HEK293 (cell line): ENCODE measurements around the gene ZMYM3.

ENCODE experiments used
- CTCF ChIA-PET: fragments of 350-600 bp; formaldehyde crosslinking; extraction: SDS; loops from one replicate; lab custom pipeline; 2021; ENCODE audit warnings: antibody characterized with exemption; lab: Yijun Ruan, JAX
- POLR2A ChIA-PET: fragments of 300-600 bp; formaldehyde crosslinking; extraction: SDS; loops from one replicate; lab custom pipeline; 2020; ENCODE audit warnings: antibody characterized with exemption, inconsistent platforms; lab: Yijun Ruan, JAX
- H3K27ac ChIP-seq: fragments of 200-500 bp; sonication (Bioruptor generic); 2 replicates; pipeline ENCODE4 v1.5.1; 2014; ENCODE audit warnings: low read depth, low read length, control low read depth, inconsistent platforms; ENCODE audit errors: extremely low read depth
- H3K36me3 ChIP-seq, 2 experiments: fragments of 200-500 bp in 1 of 2; sonication (Bioruptor generic) in 1 of 2; 1 replicate in 1 of 2; 2 replicates in 1 of 2; pipeline ENCODE4 v1.5.1; 2014 to 2017; ENCODE audit warnings: inconsistent platforms in 2 of 2, low read length in 2 of 2; ENCODE audit not compliant: control insufficient read depth in 2 of 2, insufficient read depth in 1 of 2
- H3K4me1 ChIP-seq: fragments of 200-500 bp; sonication (Bioruptor generic); 2 replicates; pipeline ENCODE4 v1.5.1; 2014; ENCODE audit warnings: mild to moderate bottlenecking, low read length, inconsistent platforms; ENCODE audit not compliant: control insufficient read depth, insufficient read depth
- H3K4me3 ChIP-seq: 2 replicates; pipeline ENCODE4 v1.5.1; 2011; ENCODE audit warnings: low read depth, mild to moderate bottlenecking, control low read depth, low read length, moderate library complexity
- H3K9me3 ChIP-seq: fragments of 200-500 bp; sonication (Bioruptor generic); 2 replicates; pipeline ENCODE4 v1.5.1; 2014; ENCODE audit warnings: low read depth, low read length, inconsistent platforms; ENCODE audit not compliant: control insufficient read depth, insufficient read depth
- FEZF1 ChIP-seq: fragments of 450-650 bp; formaldehyde crosslinking; IDR thresholded peaks from 2 replicates; pipeline ENCODE4 v1.5.1; 2016; ENCODE audit warnings: missing biosample characterization, missing genetic modification characterization
- HOXA7 ChIP-seq: sonication (generic); formaldehyde crosslinking; IDR thresholded peaks from 2 replicates; pipeline ENCODE4 v1.8.1; 2022; ENCODE audit warnings: missing genetic modification reagents, borderline replicate concordance
- HOXC10 ChIP-seq: sonication (generic); formaldehyde crosslinking; IDR thresholded peaks from 2 replicates; pipeline ENCODE4 v1.8.1; 2023; ENCODE audit warnings: mild to moderate bottlenecking, missing genetic modification reagents
- KLF17 ChIP-seq: fragments of 450-650 bp; formaldehyde crosslinking; IDR thresholded peaks from 2 replicates; pipeline ENCODE4 v1.5.1; 2016; ENCODE audit warnings: missing biosample characterization, missing genetic modification characterization
- MEIS1 ChIP-seq: sonication (generic); formaldehyde crosslinking; IDR thresholded peaks from 2 replicates; pipeline ENCODE4 v1.8.1; 2022; ENCODE audit warnings: missing genetic modification reagents, mild to moderate bottlenecking, borderline replicate concordance
- MZF1 ChIP-seq: fragments of 450-650 bp; formaldehyde crosslinking; IDR thresholded peaks from 2 replicates; pipeline ENCODE4 v1.5.1; 2017; ENCODE audit warnings: missing biosample characterization, missing genetic modification characterization, borderline replicate concordance
- SALL2 ChIP-seq: fragments of 450-650 bp; formaldehyde crosslinking; IDR thresholded peaks from 2 replicates; pipeline ENCODE4 v1.5.0; 2017; ENCODE audit warnings: missing biosample characterization, mild to moderate bottlenecking, missing genetic modification characterization, borderline replicate concordance
- SETDB1 ChIP-seq: IDR thresholded peaks from one replicate; pipeline ENCODE4 v1.6.1; 2017; ENCODE audit warnings: mild to moderate bottlenecking, low read length, moderate library complexity, mixed read lengths; ENCODE audit not compliant: insufficient read length
- SP3 ChIP-seq: fragments of 450-650 bp; formaldehyde crosslinking; IDR thresholded peaks from 2 replicates; pipeline ENCODE4 v1.5.1; 2016; ENCODE audit warnings: missing biosample characterization, missing genetic modification characterization
- ZBTB8A ChIP-seq: fragments of 450-650 bp; formaldehyde crosslinking; IDR thresholded peaks from 2 replicates; pipeline ENCODE4 v1.5.1; 2016; ENCODE audit warnings: missing biosample characterization, missing genetic modification characterization
- ZFP41 ChIP-seq: fragments of 450-650 bp; formaldehyde crosslinking; IDR thresholded peaks from 2 replicates; pipeline ENCODE4 v1.5.1; 2016; ENCODE audit warnings: missing biosample characterization, missing genetic modification characterization, borderline replicate concordance
- ZFP69B ChIP-seq: fragments of 450-650 bp; formaldehyde crosslinking; IDR thresholded peaks from 2 replicates; pipeline ENCODE4 v1.5.1; 2016; ENCODE audit warnings: missing biosample characterization, missing genetic modification characterization
- ZNF140 ChIP-seq: fragments of 450-650 bp; formaldehyde crosslinking; IDR thresholded peaks from 2 replicates; pipeline ENCODE4 v1.5.1; 2016; ENCODE audit warnings: missing biosample characterization, missing genetic modification characterization
- ZNF146 ChIP-seq: fragments of 450-650 bp; formaldehyde crosslinking; IDR thresholded peaks from 2 replicates; pipeline ENCODE4 v1.5.1; 2016; ENCODE audit warnings: missing biosample characterization, missing genetic modification characterization
- ZNF16 ChIP-seq: fragments of 450-650 bp; formaldehyde crosslinking; IDR thresholded peaks from 2 replicates; pipeline ENCODE4 v1.5.1; 2016; ENCODE audit warnings: low read depth, missing biosample characterization, missing genetic modification characterization
- ZNF175 ChIP-seq: fragments of 450-650 bp; formaldehyde crosslinking; IDR thresholded peaks from 2 replicates; pipeline ENCODE4 v1.5.1; 2016; ENCODE audit warnings: missing biosample characterization, missing genetic modification characterization
- ZNF211 ChIP-seq: fragments of 450-650 bp; formaldehyde crosslinking; IDR thresholded peaks from 2 replicates; pipeline ENCODE4 v1.5.1; 2016; ENCODE audit warnings: low read depth, missing biosample characterization, missing genetic modification characterization
- ZNF221 ChIP-seq: fragments of 450-650 bp; formaldehyde crosslinking; IDR thresholded peaks from 2 replicates; pipeline ENCODE4 v1.5.1; 2017; ENCODE audit warnings: missing biosample characterization, missing genetic modification characterization, borderline replicate concordance
- ZNF324 ChIP-seq: fragments of 450-650 bp; formaldehyde crosslinking; IDR thresholded peaks from 2 replicates; pipeline ENCODE4 v1.5.1; 2016; ENCODE audit warnings: missing biosample characterization, missing genetic modification characterization
- ZNF354C ChIP-seq: fragments of 450-650 bp; formaldehyde crosslinking; IDR thresholded peaks from 2 replicates; pipeline ENCODE4 v1.5.1; 2016; ENCODE audit warnings: missing biosample characterization, missing genetic modification characterization, low read depth, borderline replicate concordance
- ZNF391 ChIP-seq: fragments of 450-650 bp; formaldehyde crosslinking; IDR thresholded peaks from 2 replicates; pipeline ENCODE4 v1.5.1; 2016; ENCODE audit warnings: low read depth, missing biosample characterization, missing genetic modification characterization, borderline replicate concordance
- ZNF449 ChIP-seq: fragments of 450-650 bp; formaldehyde crosslinking; IDR thresholded peaks from 2 replicates; pipeline ENCODE4 v1.5.1; 2017; ENCODE audit warnings: missing biosample characterization, mild to moderate bottlenecking, missing genetic modification characterization, moderate library complexity
- ZNF501 ChIP-seq: fragments of 450-650 bp; formaldehyde crosslinking; IDR thresholded peaks from 2 replicates; pipeline ENCODE4 v1.5.1; 2016; ENCODE audit warnings: missing biosample characterization, missing genetic modification characterization
- ZNF549 ChIP-seq: fragments of 450-650 bp; IDR thresholded peaks from 2 replicates; pipeline ENCODE4 v1.5.1; 2018; ENCODE audit warnings: missing biosample characterization, missing genetic modification characterization, mild to moderate bottlenecking, inconsistent platforms, moderate library complexity
- ZNF555 ChIP-seq: fragments of 450-650 bp; formaldehyde crosslinking; conservative IDR thresholded peaks from 2 replicates; pipeline ENCODE4 v1.5.1; 2017; ENCODE audit warnings: missing biosample characterization, mild to moderate bottlenecking, missing genetic modification characterization, inconsistent platforms
- ZNF621 ChIP-seq: fragments of 450-650 bp; formaldehyde crosslinking; IDR thresholded peaks from 2 replicates; pipeline ENCODE4 v1.5.1; 2017; ENCODE audit warnings: missing biosample characterization, missing genetic modification characterization
- ZNF624 ChIP-seq: fragments of 450-650 bp; formaldehyde crosslinking; IDR thresholded peaks from 2 replicates; pipeline ENCODE4 v1.5.1; 2017; ENCODE audit warnings: missing biosample characterization, missing genetic modification characterization
- ZNF776 ChIP-seq: fragments of 450-650 bp; formaldehyde crosslinking; IDR thresholded peaks from 2 replicates; pipeline ENCODE4 v1.5.0; 2017; ENCODE audit warnings: missing biosample characterization, missing genetic modification characterization, borderline replicate concordance
- ZNF777 ChIP-seq: fragments of 450-650 bp; formaldehyde crosslinking; IDR thresholded peaks from 2 replicates; pipeline ENCODE4 v1.5.1; 2017; ENCODE audit warnings: missing biosample characterization, missing genetic modification characterization, borderline replicate concordance
- ZSCAN30 ChIP-seq: fragments of 450-650 bp; IDR thresholded peaks from 2 replicates; pipeline ENCODE4 v1.5.1; 2018; ENCODE audit warnings: missing biosample characterization, mild to moderate bottlenecking, missing genetic modification characterization, moderate library complexity
- TF ChIP-seq, protein P1 (sequence below): fragments of 450-650 bp; formaldehyde crosslinking; IDR thresholded peaks from 2 replicates; pipeline ENCODE4 v1.5.1; 2016; ENCODE audit warnings: missing biosample characterization, missing genetic modification characterization, borderline replicate concordance

Gene ZMYM3

DNA sequence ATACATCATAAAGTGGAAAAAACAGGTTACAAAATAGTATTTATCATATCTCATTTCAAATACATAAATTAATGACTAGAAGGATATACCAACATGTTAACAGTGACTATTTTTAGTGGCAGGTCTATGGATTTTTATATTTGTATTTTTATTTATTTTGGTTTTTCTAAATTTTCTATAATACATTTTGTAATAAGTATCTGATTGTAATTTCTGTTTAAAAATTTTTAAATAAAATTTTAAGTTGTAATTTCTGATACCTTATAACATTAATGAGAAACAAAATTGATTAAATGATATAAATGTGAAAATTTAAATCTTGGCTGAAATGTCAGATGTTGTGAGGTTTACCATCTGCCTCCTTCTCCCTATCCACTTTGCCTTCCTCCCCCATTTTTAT is 32.0 kb upstream of the ZMYM3 start (continued):
- TF ChIP-seq KLF17 (tag by site-specific recombination) (no peak), ZBTB8A (tag by site-specific recombination) (no peak), FEZF1 (tag by site-specific recombination) (no peak), ZNF555 (tag by site-specific recombination) (no peak), SP3 (tag by site-specific recombination) (no peak), ZNF777 (tag by site-specific recombination) (no peak), MZF1 (no peak)
- TF ChIP-seq, protein P1, sequence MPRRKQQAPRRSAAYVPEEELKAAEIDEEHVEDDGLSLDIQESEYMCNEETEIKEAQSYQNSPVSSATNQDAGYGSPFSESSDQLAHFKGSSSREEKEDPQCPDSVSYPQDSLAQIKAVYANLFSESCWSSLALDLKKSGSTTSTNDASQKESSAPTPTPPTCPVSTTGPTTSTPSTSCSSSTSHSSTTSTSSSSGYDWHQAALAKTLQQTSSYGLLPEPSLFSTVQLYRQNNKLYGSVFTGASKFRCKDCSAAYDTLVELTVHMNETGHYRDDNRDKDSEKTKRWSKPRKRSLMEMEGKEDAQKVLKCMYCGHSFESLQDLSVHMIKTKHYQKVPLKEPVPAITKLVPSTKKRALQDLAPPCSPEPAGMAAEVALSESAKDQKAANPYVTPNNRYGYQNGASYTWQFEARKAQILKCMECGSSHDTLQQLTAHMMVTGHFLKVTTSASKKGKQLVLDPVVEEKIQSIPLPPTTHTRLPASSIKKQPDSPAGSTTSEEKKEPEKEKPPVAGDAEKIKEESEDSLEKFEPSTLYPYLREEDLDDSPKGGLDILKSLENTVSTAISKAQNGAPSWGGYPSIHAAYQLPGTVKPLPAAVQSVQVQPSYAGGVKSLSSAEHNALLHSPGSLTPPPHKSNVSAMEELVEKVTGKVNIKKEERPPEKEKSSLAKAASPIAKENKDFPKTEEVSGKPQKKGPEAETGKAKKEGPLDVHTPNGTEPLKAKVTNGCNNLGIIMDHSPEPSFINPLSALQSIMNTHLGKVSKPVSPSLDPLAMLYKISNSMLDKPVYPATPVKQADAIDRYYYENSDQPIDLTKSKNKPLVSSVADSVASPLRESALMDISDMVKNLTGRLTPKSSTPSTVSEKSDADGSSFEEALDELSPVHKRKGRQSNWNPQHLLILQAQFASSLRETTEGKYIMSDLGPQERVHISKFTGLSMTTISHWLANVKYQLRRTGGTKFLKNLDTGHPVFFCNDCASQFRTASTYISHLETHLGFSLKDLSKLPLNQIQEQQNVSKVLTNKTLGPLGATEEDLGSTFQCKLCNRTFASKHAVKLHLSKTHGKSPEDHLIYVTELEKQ (tag by site-specific recombination), result no peak

DNA sequence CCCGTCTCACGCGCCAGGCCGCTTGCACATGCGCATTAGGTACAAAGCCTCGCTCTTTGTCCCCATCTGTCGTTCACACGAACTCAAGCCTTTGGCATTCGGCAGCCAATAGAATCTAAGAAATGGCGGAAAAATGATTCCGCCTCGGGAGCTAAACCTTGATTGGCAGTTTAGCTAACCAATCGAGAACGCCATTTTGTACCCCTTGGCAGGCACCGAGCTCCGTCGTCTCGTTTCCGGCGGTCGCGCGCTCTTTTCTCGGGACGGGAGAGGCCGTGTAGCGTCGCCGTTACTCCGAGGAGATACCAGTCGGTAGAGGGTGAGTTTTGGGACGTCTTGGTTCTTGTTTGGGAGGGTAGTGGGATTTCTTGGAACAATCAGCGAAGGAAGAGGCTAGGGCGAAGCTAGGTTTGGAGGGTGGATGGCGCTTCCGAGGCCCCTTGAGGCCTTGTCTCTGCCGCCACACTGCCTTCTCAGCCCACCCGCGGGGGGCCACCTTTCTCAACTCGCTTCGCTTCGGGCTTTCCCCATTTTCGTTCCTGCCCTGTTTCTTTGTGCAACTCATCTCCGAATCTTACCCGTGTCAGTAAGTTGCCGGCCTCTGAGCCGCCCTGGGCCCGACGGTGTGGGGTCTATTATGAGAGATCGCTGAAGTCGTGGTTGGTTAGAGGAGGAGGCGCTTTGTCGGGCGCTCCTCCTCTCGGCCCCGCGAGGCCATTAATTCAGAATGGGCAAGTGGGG is 29.6 kb upstream of the ZMYM3 start, which contains the start of gene NONO:
Gene NONO, plus strand, starts transcription at position 233 of the 741 bp plus-strand sequence. CDS start 7,003 bp downstream, outside the sequence.
- ChIA-PET POLR2A (interaction anchor here (0.5 to 1.9 kb wide), 16 partner anchors 9 to 251 kb away, joined by 3 to 34 read pairs (median 5); partner anchors contain the start of genes ITGB1BP2, MED12, TAF1 and ZMYM3), CTCF (interaction anchor here (0.5 to 0.8 kb wide), 5 partner anchors 29 to 730 kb away, joined by 3 to 8 read pairs (median 4); partner anchors contain the start of gene ZMYM3)
- Histone ChIP-seq H3K36me3 (peaks cover 16 to 29% of the 10 kb centered on the region in 2 experiments), H3K27ac (peak within 1 kb of the TSS; percentile 98), H3K4me1 (peaks cover 4% of the 10 kb centered on the region; the same call in 1 of the 2 replicates), H3K4me3 (peak within 1 kb of the TSS; percentile 84), H3K9me3 (no peaks in the 10 kb centered on the region)
- no peak for TF ChIP-seq ZNF221
- TF ChIP-seq ZNF211 (tag by site-specific recombination), result no peak
- TF ChIP-seq ZNF146 (tag by site-specific recombination), result 0 out of 2 replicates have a peak, but pooled peaks have one; percentile 4
- TF ChIP-seq ZNF175, result no peak
- TF ChIP-seq ZFP41 (tag by site-specific recombination), result no peak
- no peak for TF ChIP-seq HOXC10 (CRISPR knock-in tag)
- TF ChIP-seq ZSCAN30 (tag by site-specific recombination), result peak; percentile 27; the same call in 1 of the 2 replicates
- no peak for TF ChIP-seq ZNF16 (tag by site-specific recombination)
- TF ChIP-seq ZNF624, result no peak
- TF ChIP-seq HOXA7 (CRISPR knock-in tag), result no peak
- no peak; the same call in 1 of the 2 replicates for TF ChIP-seq ZNF501
- TF ChIP-seq ZNF621 (tag by site-specific recombination), result no peak
- no peak for TF ChIP-seq SALL2 (tag by site-specific recombination)
- no peak for TF ChIP-seq ZNF449 (tag by site-specific recombination)
- no peak for TF ChIP-seq MEIS1 (CRISPR knock-in tag)
- TF ChIP-seq ZNF140 (tag by site-specific recombination), result no peak
- TF ChIP-seq ZNF549 (tag by site-specific recombination), result no peak
- no peak for TF ChIP-seq ZFP69B (tag by site-specific recombination)
- TF ChIP-seq ZNF776 (tag by site-specific recombination), result no peak
- TF ChIP-seq SETDB1, result no peak
- no peak for TF ChIP-seq ZNF354C (tag by site-specific recombination)
- TF ChIP-seq ZNF324, result peak; percentile 54; the same call in 1 of the 2 replicates
- TF ChIP-seq ZNF391 (tag by site-specific recombination), result 0 out of 2 replicates have a peak, but pooled peaks have one; percentile 55
